ENCODE results near the gene MID1.
A peak's percentile ranks its signal among the peaks of the same experiment; 100 is the strongest.

The MID1 gene

DNA sequence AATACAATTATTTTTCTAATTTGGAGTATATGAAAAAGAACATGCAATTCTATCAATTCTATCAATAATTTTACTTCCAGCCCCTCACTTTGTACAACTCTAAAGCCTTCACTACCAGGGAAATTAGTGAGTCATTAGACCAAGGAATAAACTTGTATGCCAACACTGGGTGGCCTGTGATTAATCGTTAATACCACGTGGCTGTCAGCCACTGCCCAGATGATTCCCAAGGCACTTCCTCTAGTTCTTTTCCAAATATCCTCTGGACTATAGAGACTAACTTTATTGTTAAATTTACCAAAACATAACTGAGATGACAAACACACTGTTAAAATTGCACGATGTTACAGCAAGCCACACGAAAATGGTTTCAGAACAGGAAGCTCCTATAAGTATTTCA is 45.7 kb downstream of the MID1 start:
- no peak for DNase-seq (ENCODE audit: low read depth, low spot score)
- in situ Hi-C loops (cut with HindIII; ENCODE audit: low sequenced_read_pairs) = no loop called here
- no peak overlapping the region for H3K4me3 ChIP-seq (ENCODE audit: low read depth, low read length)
- TF ChIP-seq, protein P1, sequence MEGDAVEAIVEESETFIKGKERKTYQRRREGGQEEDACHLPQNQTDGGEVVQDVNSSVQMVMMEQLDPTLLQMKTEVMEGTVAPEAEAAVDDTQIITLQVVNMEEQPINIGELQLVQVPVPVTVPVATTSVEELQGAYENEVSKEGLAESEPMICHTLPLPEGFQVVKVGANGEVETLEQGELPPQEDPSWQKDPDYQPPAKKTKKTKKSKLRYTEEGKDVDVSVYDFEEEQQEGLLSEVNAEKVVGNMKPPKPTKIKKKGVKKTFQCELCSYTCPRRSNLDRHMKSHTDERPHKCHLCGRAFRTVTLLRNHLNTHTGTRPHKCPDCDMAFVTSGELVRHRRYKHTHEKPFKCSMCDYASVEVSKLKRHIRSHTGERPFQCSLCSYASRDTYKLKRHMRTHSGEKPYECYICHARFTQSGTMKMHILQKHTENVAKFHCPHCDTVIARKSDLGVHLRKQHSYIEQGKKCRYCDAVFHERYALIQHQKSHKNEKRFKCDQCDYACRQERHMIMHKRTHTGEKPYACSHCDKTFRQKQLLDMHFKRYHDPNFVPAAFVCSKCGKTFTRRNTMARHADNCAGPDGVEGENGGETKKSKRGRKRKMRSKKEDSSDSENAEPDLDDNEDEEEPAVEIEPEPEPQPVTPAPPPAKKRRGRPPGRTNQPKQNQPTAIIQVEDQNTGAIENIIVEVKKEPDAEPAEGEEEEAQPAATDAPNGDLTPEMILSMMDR (IDR thresholded peaks at IDR 0.05; ENCODE audit: low read depth, low read length) = no peak

DNA sequence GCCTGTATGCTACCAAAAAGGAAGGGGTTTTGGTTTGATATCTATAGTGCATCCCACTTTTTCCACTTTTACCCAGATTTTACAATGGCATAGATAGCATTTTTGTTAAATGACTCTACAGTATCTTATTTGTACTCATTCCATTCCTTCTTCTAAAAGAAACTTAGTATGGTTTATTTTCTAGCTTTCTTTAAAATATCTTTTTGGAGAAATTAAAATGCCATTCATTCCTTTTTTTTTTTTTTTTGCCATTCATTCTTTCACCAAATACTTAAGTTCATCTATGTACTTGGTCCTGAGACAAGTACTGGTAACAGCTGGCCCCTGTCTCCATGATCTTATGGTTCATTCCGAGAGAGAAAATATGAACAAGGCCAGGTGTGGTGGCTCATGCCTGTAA is 49.1 kb downstream of the MID1 start:
- TF ChIP-seq, protein P1 (IDR thresholded peaks at IDR 0.05; ENCODE audit: low read depth, low read length) = no peak
- in situ Hi-C loops (cut with HindIII; ENCODE audit: low sequenced_read_pairs) = no loop called here
- peak; percentile 26 for DNase-seq (ENCODE audit: low read depth, low spot score)
- no peak overlapping the region for H3K4me3 ChIP-seq (ENCODE audit: low read depth, low read length)

DNA sequence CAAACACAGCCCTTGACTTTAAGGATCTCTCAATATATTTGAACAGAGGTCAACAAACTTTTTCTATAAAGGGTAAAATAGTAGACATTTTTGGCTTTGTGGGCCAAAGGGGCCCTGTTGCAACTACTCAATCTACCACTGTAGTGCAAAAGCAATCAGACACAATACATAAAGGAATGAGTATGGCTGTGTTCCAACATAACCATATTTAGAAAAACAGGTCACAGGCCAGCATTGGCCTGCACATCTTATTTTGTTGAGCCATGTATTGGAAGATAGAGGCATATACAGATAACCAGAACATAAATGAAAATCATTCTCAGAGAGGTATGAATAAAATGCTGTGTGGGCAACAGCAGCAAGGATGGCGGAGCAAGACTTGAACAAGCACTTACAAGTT is 49.8 kb downstream of the MID1 start:
- no peak for DNase-seq (ENCODE audit: low read depth, low spot score)
- H3K4me3 ChIP-seq (ENCODE audit: low read depth, low read length) = no peak overlapping the region
- in situ Hi-C loops (cut with HindIII; ENCODE audit: low sequenced_read_pairs) = no loop called here
- TF ChIP-seq, protein P1 (IDR thresholded peaks at IDR 0.05; ENCODE audit: low read depth, low read length) = no peak

DNA sequence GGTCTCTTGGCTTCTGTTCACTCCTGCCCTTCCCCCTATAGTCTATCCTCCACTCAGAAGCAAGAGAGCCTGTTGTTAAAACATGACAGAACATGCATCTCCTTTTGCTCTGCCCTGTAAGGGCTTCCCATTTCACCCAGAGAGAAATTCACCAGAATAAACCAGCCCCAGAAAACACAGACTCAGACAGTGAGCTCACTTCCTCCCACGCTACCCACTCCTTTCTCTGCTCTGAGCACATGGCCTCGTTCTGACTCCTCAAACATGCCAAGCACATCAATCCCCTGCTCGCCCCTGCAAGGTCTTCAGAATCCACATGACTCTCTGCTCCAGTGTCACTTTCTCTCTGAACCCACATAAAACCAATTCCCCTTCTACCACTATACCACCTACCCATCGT is 50.4 kb downstream of the MID1 start:
- DNase-seq (ENCODE audit: low read depth, low spot score) = no peak
- in situ Hi-C loops (cut with HindIII; ENCODE audit: low sequenced_read_pairs) = no loop called here
- no peak overlapping the region for H3K4me3 ChIP-seq (ENCODE audit: low read depth, low read length)
- TF ChIP-seq, protein P1 (IDR thresholded peaks at IDR 0.05; ENCODE audit: low read depth, low read length) = no peak

DNA sequence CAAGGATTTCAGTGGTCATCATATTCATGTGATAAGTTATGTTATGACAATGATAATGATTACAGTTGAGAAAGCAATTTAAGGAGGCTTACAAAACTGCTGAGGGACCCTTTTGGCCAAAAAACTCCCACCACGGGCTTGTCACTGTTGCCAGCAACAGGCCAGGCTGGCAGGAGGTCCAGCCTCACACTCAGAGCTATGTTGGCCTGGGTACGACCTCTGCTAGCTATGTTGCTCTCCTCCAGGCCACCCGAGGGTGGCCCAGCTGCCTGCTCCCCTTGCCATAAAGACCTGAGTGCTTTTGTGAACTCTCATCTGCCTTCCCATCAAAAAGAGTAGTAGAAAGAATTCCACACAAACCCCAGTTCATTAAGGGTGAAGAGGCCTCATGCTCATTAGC is 52.0 kb downstream of the MID1 start:
- DNase-seq (ENCODE audit: low read depth, low spot score) = no peak
- in situ Hi-C loops (cut with HindIII; ENCODE audit: low sequenced_read_pairs) = no loop called here
- TF ChIP-seq, protein P1 (IDR thresholded peaks at IDR 0.05; ENCODE audit: low read depth, low read length) = no peak
- no peak overlapping the region for H3K4me3 ChIP-seq (ENCODE audit: low read depth, low read length)

DNA sequence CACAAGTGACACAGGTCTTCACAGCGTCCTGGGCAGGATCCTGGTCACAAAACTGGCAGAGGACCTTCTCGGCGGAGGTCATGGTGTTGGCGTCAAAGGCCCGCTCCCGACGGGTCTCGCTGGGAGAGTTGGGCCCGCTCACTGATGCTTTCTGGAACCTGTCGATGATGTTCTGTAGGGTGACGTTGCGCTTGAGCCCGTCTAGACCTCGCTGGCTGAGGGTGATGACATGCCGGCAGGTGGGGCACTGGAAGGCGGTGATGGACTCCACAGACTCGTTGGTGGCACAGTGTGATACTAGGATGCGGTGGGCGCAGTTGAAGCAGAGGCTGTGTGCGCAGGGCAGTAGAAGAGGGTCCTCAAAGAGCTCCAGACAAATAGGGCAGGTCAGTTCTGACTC is 53.2 kb downstream of the MID1 start:
- TF ChIP-seq, protein P1 (IDR thresholded peaks at IDR 0.05; ENCODE audit: low read depth, low read length) = no peak

DNA sequence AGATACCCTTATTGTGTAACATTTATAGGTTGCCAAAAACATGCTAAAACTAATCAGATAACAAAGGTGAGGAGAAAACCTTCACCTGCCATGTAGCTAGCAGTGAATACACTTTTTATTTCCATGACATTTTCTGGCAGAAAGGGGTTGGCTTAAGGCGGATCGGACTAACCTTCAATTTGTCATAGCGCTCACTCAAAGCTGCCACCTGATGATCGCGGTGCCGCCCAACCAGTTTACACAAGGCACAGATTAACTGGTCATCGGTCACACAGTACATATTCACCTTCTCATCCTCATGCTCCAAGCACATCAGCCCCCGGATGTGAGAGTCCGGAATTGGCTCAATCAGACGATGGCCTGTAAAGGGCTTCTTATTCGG is 53.7 kb downstream of the MID1 start:
- in situ Hi-C loops (cut with HindIII; ENCODE audit: low sequenced_read_pairs) = no loop called here
- TF ChIP-seq, protein P1 (IDR thresholded peaks at IDR 0.05; ENCODE audit: low read depth, low read length) = no peak
- DNase-seq (ENCODE audit: low read depth, low spot score) = no peak
- H3K4me3 ChIP-seq (ENCODE audit: low read depth, low read length) = no peak overlapping the region

More for the DNA sequence above, 53.2 kb downstream of the MID1 start:
- no peak for DNase-seq (ENCODE audit: low read depth, low spot score)
- no peak overlapping the region for H3K4me3 ChIP-seq (ENCODE audit: low read depth, low read length)
- in situ Hi-C loops (cut with HindIII; ENCODE audit: low sequenced_read_pairs) = no loop called here
